ENCODE results near the gene EBPL.
"Not testable (repeated sequence)": the region's sequence is repeated elsewhere in the genome, so short reads cannot be mapped to it uniquely, and the experiment has no call there.

EBPL gene

DNA sequence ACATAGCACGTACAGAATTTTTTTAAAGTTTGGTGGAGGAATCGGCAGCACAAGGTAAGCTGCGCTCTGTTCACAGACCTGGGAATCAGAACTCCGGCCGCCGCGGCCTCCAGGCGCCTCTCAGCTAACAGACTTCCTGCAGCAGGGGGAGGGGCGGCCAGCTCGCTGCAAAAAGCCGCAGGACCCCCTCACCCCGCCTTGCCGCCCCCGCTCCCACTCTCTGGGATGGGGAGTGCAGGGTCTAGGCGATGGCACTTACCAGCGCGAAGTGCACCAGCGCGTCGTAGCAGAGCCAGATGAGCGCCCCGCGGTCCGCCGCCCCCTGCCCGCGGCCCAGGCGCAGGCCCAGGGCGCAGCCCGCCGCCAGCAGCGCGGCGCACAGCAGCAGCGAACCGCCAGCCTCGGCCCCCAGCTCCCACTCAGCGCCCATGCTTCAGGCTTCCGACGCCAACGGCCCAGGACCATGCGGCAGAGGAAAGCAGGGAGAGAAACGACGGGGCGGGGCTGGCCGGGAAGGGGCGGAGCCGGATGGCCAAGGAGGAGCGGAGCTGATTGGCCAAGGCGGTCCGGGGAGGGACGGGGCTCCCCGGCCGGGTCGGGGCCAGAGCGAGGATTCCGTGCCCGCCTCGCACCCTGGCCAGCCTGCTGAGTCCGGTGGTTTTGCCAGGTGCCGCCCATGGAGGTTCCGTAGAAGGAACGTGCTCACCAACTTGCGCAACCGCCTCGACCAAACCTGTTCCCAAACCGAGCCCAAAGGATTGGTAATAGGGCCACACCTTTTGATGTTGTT lies at the start of gene EBPL:
Gene EBPL (minus strand): TSS at position 492 of the 790 bp plus-strand sequence. CDS start 62 bp downstream, at position 430.
- DNase-seq: peak; percentile 31

- no peak for DNase-seq
Measured at GRCh38 chr13:49740870-49741269, 49.6 kb upstream of the EBPL start.

- no peak for DNase-seq
Measured at GRCh38 chr13:49739498-49740187, 48.4 kb upstream of the EBPL start.

DNA sequence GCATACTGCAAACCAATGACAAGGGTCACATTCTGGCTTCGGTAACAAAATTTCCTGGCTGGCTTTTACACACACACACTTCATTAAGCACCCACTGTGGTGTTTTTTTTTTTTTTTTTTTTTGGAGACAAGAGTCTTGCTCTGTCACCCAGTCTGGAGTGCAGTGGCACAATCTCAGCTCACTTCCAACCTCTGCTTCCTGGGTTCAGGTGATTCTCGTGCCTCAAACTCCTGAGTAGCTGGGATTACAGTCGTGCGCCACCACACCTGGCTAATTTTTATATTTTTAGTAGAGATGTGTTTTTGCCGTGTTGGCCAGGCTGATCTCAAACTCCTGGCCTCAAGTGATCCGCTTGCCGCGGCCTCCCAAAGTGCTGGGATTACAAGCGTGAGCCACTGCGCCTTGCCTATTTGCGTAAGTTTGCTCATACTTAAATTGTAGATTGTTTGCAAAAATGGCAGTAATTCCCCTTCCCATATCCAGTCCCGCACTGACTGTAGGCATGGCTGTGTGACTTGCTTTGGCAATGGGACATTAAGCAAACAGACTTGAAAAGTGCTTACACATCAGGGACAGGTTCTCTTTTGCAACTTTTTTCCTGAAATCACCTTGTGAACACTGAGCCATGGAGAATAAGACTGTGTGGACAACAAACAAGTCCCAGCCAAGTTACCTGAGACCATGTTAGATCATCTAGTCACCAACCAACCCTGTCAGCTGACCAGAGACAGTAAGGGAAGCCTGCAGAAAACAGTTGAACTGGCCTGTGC lies 42.1 kb upstream of the EBPL start:
- no peak for DNase-seq

- DNase-seq: no peak
Measured at GRCh38 chr13:49731766-49732165, 40.5 kb upstream of the EBPL start.

GRCh38 chr13:49716615-49717014 lies 25.3 kb upstream of the EBPL start:
- no peak for DNase-seq

- no peak for DNase-seq
Measured at GRCh38 chr13:49714757-49715156, 23.5 kb upstream of the EBPL start.

GRCh38 chr13:49711218-49711863 lies 20.1 kb upstream of the EBPL start:
- DNase-seq: no peak

- DNase-seq: not testable (repeated sequence)
Measured at GRCh38 chr13:49704264-49704663, 13.0 kb upstream of the EBPL start.

DNA sequence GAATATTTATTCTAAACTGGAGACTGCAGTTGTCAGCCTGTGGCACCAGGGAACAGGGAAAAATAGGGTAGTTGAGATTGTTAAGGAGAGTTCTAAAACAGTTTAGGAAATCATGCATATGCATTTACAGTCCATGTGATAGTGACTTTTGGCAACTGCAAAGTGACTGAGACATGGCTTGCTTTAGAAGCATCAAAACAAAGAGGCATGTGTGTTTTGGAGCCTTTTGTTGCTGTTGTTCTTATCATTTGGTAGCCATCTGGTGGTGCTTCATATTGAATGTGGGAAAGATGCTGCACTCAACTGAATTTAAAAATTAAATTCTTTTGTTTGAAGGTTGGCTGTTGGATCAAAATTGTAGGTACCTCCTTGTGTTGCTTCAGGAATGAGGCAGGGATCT lies 10.2 kb upstream of the EBPL start:
- DNase-seq: no peak

GRCh38 chr13:49697468-49697867 lies 6.2 kb upstream of the EBPL start:
- no peak for DNase-seq

- DNase-seq: no peak
Measured at GRCh38 chr13:49694446-49694845, 3.2 kb upstream of the EBPL start.

GRCh38 chr13:49693877-49694276 lies 2.6 kb upstream of the EBPL start:
- DNase-seq: no peak

DNA sequence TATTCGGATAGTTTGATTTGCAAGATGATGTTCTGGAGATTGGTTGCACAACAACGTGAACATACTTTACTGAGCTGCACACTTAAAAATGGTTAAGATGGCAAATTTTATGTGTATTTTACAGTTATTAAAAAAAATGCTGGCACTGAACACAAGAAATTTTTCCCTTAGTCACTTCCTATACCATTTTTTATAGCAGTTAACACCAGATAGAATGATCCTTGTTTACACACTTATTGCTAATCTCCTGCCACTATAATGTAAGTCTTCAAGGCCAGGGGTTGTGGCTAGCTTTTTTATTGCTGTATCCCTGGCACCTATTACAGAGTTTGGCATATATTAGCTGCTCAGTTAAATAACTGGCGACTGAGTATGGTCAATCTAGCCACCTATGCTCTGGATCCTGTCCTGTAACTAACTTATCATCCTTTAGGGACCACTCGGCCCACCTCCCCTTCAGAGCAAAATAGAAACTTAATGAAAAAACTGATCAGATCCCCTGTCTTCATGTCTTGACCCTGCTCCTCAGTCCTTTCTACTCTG lies 2.0 kb upstream of the EBPL start:
- no peak for DNase-seq

- no peak for DNase-seq
Measured at GRCh38 chr13:49690133-49690994, 922 bp downstream of the EBPL start.

DNA sequence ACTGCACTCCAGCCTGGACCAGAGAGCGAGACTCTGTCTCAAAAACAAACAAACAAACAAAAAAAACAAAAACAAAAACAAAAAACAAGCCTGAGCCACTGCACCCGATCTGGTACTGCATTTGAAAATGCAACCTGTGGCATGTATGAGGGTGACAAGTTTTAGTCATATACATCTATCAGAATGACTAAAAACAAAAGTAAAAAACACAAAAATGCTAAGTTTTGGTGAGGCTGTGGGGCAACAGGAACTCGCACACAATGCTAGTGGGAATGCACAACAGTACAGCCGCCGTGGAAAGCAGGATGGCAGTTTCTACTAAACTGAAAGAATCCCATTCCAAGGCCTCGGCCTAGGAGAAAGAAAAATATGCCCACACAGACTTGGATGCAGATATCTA lies 7.8 kb downstream of the EBPL start:
- DNase-seq: no peak

DNA sequence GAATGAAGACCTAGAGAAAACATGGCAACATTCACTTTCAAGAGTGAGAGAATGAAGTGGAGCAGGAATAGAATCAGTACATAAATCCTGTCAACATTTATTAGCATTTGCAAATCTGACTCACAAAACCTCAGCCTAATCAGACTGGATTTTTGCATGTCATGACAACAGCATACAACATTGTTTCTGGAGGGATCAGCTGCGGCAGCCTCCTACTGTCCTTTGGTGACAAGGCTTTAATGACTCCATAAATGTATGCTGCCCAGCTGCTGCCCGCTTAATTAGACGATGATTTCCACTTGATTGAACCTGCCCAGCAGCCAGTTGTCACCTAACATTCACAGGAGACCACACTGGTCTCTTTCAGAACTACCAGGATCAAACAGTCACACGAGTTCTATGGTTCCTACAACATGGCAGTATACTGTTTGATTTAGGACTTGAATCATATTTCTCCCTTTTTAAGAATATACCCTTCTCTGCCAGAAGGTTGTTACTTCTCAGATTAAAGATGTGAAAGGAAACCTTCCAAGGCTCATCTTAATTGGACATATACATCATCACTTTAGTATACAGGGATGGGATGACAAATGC lies 9.3 kb downstream of the EBPL start:
- DNase-seq: no peak

DNA sequence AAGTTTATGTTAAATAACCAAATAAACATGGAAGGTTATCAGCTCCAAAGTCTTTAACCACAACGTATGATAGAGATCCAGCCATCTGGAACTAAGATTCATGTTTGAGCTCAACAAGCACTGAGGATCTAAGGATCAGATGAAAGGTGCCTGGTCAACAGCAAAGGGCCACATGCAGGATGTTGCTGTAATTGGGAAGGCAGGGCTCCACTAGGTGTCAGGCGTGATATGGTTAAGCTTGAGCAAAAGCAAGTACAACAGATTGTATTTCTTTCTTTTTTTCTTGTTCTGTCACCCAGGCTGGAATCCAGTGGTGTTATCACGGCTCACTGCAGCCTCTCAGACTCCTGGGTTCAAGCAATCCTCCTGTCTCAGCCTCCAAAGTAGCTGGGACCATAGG lies 12.0 kb downstream of the EBPL start:
- no peak for DNase-seq

DNA sequence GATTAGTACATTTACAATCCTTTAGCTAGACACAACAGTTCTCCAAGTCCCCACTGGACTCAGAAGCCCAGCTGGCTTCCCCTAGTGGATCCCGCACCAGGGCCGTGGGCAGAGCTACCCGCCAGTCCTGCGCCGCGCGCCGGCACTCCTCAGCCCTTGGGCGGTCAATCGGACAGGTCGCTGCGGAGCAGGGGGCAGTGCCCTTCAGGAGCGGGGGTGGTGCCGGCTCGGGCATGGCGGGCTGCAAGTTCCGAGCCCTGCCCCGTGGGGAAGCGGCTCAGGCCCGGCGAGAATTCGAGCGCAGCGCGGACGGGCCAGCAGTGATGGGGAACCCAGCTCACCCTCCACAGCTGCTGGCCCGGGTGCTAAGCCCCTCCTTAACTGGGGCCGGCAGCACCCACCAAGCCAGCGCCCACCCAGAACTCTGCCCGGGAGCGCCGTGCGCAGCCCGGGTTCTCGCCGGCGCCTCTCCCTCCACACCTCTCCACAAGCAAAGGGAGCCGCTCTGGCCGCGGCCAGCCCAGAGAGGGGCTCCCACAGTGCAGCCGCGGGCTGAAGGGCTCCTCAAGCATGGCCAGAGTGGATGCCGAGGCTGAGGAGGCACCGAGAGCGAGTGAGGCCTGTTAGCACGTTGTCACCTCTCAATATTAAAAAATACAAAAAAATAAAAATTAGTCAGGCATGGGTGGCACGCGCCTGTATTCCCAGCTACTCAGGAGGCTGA lies 12.9 kb downstream of the EBPL start:
- DNase-seq: no peak

- no peak for DNase-seq
Measured at GRCh38 chr13:49676581-49677298, 14.5 kb downstream of the EBPL start.

All from NCI-H2029 treated with DMSO at 0.1 percent for 48 hours (cell line).